AG04450 (cell line): ENCODE results near the gene PGF. TPM values are rescaled to one million over a fixed set of nuclear protein-coding genes. Genes with fewer than 3 reads are reported as not detected.
"Not testable (repeated sequence)": the region's sequence is repeated elsewhere in the genome, so short reads cannot be mapped to it uniquely, and the experiment has no call there.

Experiments
- CTCF ChIA-PET: fragments of 300-600, 350-600 bp; formaldehyde crosslinking; extraction: SDS; loops from one replicate; lab custom pipeline; 2022; ENCODE audit warnings: antibody characterized with exemption, inconsistent platforms; lab: Charles Lee
- POLR2A ChIA-PET: fragments of 350-600 bp; formaldehyde crosslinking; extraction: SDS; loops from one replicate; lab custom pipeline; 2021; ENCODE audit warnings: antibody characterized with exemption, inconsistent platforms; lab: Yijun Ruan, JAX
- DNase-seq: peaks from one replicate; pipeline ENCODE4 v3.0.0-alpha.2; 2011; ENCODE audit warnings: low read depth, low spot score
- H3K27ac ChIP-seq: one replicate; pipeline ENCODE4 v1.5.1; 2012; ENCODE audit warnings: low read depth, low read length, control low read depth
- H3K27me3 ChIP-seq: one replicate; pipeline ENCODE4 v1.6.0; 2012; ENCODE audit warnings: low read length; ENCODE audit not compliant: control insufficient read depth, insufficient read depth
- H3K4me3 ChIP-seq: 2 replicates; pipeline ENCODE4 v1.5.1; 2011; ENCODE audit warnings: mild to moderate bottlenecking, low read depth, low read length, control low read depth
- H3K9me3 ChIP-seq: 2 replicates; pipeline ENCODE4 v1.5.1; 2012; ENCODE audit warnings: low read length; ENCODE audit not compliant: control insufficient read depth, insufficient read depth
- CTCF ChIP-seq: IDR thresholded peaks from 2 replicates; pipeline ENCODE4 v1.5.1; 2011; ENCODE audit warnings: low read depth, low read length, control low read depth, inconsistent platforms
- polyA plus RNA-seq: library from polyadenylated mRNA; depleted of rRNA; stranded (reverse); fragments of >200 nt; gene quantifications from 2 replicates; pipeline ENCODE4 v1.2.3, GENCODE V29; 2011

Gene PGF
- polyA plus RNA-seq, 1 experiment = 0.63 TPM

GRCh38 chr14:75001261-75001660, 45.9 kb upstream of the PGF start:
- TF ChIP-seq CTCF = no peak
- DNase-seq = no peak
- no peak overlapping the region for H3K4me3 ChIP-seq
- no peak overlapping the region for H3K27ac ChIP-seq
- CTCF ChIA-PET = interaction anchor here (0.8 to 1.1 kb wide), 3 partner anchors 57 to 139 kb away, joined by 3 to 4 read pairs (median 3); no protein-coding TSS in a partner anchor
- H3K27me3 ChIP-seq = no peaks in the 10 kb centered on the region
- H3K9me3 ChIP-seq = no peaks in the 10 kb centered on the region
- POLR2A ChIA-PET = no interaction called here

DNA sequence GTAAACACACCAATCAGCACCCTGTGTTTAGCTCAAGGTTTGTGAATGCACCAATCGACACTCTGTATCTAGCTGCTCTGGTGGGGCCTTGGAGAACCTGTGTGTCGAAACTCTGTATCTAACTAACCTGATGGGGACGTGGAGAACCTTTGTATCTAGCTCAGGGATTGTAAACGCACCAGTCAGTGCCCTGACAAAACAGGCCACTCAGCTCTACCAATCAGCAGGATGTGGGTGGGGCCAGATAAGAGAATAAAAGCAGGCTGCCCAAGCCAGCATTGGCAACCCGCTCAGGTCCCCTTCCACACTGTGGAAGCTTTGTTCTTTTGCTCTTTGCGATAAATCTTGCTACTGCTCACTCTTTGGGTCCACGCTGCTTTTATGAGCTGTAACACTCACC, 40.4 kb upstream of the PGF start:
- CTCF ChIA-PET, POLR2A ChIA-PET: not testable (repeated sequence)

DNA sequence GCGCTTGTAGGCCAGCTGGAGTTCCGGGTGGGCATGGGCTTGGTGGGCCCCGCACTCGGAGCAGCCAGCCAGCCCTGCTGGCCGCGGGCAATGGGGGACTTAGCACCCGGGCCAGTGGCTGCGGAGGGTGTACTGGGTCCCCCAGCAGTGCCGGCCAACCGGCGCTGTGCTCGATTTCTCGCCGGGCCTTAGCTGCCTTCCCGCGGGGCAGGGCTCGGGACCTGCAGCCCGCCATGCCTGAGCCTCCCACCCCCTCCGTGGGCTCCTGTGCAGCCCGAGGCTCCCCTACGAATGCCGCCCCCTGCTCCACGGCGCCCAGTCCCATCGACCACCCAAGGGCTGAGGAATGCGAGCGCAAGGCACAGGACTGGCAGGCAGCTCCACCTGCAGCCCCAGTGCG, 38.8 kb upstream of the PGF start:
- H3K27me3 ChIP-seq, H3K27ac ChIP-seq, DNase-seq, CTCF ChIA-PET, H3K9me3 ChIP-seq, POLR2A ChIA-PET, H3K4me3 ChIP-seq: not testable (repeated sequence)

More for the DNA sequence above, 40.4 kb upstream of the PGF start:
- not testable (repeated sequence) for H3K4me3 ChIP-seq, H3K27me3 ChIP-seq, H3K27ac ChIP-seq, DNase-seq, H3K9me3 ChIP-seq

DNA sequence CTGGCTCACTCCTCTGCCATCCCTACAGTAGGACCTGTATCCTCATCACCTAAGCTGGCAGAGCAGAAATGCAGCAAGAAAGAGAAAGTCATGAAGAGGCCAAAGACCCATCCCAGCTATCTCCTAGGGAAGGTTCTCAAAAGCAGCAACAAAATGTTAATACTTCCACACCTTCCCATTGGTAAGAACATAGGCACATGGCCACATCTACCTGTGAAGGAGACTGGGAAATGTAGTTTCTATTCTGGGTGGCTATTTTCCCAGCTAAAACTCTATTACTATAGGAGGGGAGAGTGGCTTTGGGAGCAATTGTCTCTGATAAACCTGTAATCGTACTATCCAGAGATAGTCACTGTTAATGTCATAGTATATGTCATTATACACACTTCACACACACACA, 33.6 kb upstream of the PGF start:
- no peak for TF ChIP-seq CTCF
- DNase-seq = no peak
- Histone ChIP-seq H3K4me3 (no peak overlapping the region), H3K27ac (no peak overlapping the region), H3K9me3 (no peaks in the 10 kb centered on the region), H3K27me3 (no peaks in the 10 kb centered on the region)
- CTCF ChIA-PET = no interaction called here
- POLR2A ChIA-PET = no interaction called here

GRCh38 chr14:74988131-74988530, 32.7 kb upstream of the PGF start:
- ChIA-PET CTCF (no interaction called here), POLR2A (no interaction called here)
- no peak for TF ChIP-seq CTCF
- no peaks in the 10 kb centered on the region for H3K9me3 ChIP-seq
- H3K4me3 ChIP-seq = no peak overlapping the region
- H3K27ac ChIP-seq = no peak overlapping the region
- no peaks in the 10 kb centered on the region for H3K27me3 ChIP-seq
- no peak for DNase-seq

DNA sequence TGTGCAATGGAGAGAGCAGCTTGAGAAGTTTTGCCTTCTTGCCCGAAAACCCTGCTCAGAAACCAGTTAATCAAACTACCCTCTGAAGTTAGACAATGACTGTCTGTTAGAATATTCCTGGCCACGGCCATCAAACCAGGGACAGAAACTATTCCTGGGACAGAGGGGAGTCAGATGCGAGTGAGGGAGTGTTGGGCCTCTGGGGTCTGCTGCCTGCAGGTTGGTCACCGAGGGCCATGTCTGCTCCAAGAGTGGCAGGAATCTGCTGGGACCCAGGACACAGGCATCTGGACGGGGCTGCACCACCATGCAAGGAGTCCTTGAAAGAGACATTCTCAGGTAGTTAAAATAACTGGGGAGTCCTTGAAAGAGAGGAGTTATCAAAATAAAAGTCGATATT, 30.4 kb upstream of the PGF start:
- ChIA-PET POLR2A (no interaction called here), CTCF (no interaction called here)
- Histone ChIP-seq H3K27me3 (no peaks in the 10 kb centered on the region), H3K27ac (no peak overlapping the region), H3K4me3 (no peak overlapping the region), H3K9me3 (no peaks in the 10 kb centered on the region; the same call in 1 of the 2 replicates)
- TF ChIP-seq CTCF = no peak
- DNase-seq = no peak
